HEK293 (cell line): ENCODE results near the gene PRPF6.
A peak's percentile ranks its signal among the peaks of the same experiment; 100 is the strongest.

ENCODE experiments used
- CTCF ChIA-PET: fragments of 350-600 bp; formaldehyde crosslinking; extraction: SDS; loops from one replicate; lab custom pipeline; 2021; ENCODE audit warnings: antibody characterized with exemption; lab: Yijun Ruan, JAX
- POLR2A ChIA-PET: fragments of 300-600 bp; formaldehyde crosslinking; extraction: SDS; loops from one replicate; lab custom pipeline; 2020; ENCODE audit warnings: antibody characterized with exemption, inconsistent platforms; lab: Yijun Ruan, JAX
- H3K27ac ChIP-seq: fragments of 200-500 bp; sonication (Bioruptor generic); 2 replicates; pipeline ENCODE4 v1.5.1; 2014; ENCODE audit warnings: low read depth, low read length, control low read depth, inconsistent platforms; ENCODE audit errors: extremely low read depth
- H3K36me3 ChIP-seq, 2 experiments: fragments of 200-500 bp in 1 of 2; sonication (Bioruptor generic) in 1 of 2; 1 replicate in 1 of 2; 2 replicates in 1 of 2; pipeline ENCODE4 v1.5.1; 2014 to 2017; ENCODE audit warnings: inconsistent platforms in 2 of 2, low read length in 2 of 2; ENCODE audit not compliant: control insufficient read depth in 2 of 2, insufficient read depth in 1 of 2
- H3K4me1 ChIP-seq: fragments of 200-500 bp; sonication (Bioruptor generic); 2 replicates; pipeline ENCODE4 v1.5.1; 2014; ENCODE audit warnings: mild to moderate bottlenecking, low read length, inconsistent platforms; ENCODE audit not compliant: control insufficient read depth, insufficient read depth
- H3K4me3 ChIP-seq: 2 replicates; pipeline ENCODE4 v1.5.1; 2011; ENCODE audit warnings: low read depth, mild to moderate bottlenecking, control low read depth, low read length, moderate library complexity
- H3K9me3 ChIP-seq: fragments of 200-500 bp; sonication (Bioruptor generic); 2 replicates; pipeline ENCODE4 v1.5.1; 2014; ENCODE audit warnings: low read depth, low read length, inconsistent platforms; ENCODE audit not compliant: control insufficient read depth, insufficient read depth
- HOXD13 ChIP-seq: sonication (generic); formaldehyde crosslinking; IDR thresholded peaks from 2 replicates; pipeline ENCODE4 v1.8.0; 2022; ENCODE audit warnings: missing genetic modification reagents, borderline replicate concordance
- KLF16 ChIP-seq: fragments of 450-650 bp; formaldehyde crosslinking; IDR thresholded peaks from 2 replicates; pipeline ENCODE4 v1.5.1; 2017; ENCODE audit warnings: missing biosample characterization, missing genetic modification characterization
- KLF8 ChIP-seq: fragments of 450-650 bp; formaldehyde crosslinking; IDR thresholded peaks from 2 replicates; pipeline ENCODE4 v1.5.1; 2016; ENCODE audit warnings: missing biosample characterization, missing genetic modification characterization
- TCF7L2 ChIP-seq: IDR thresholded peaks from 2 replicates; pipeline ENCODE4 v1.6.1; 2011; ENCODE audit warnings: low read depth, mild to moderate bottlenecking, inconsistent platforms, low read length, moderate library complexity, borderline replicate concordance
- ZBTB20 ChIP-seq: fragments of 450-650 bp; formaldehyde crosslinking; IDR thresholded peaks from 2 replicates; pipeline ENCODE4 v1.5.1; 2016; ENCODE audit warnings: missing biosample characterization, missing genetic modification characterization
- ZBTB7A ChIP-seq: fragments of 450-650 bp; formaldehyde crosslinking; IDR thresholded peaks from 2 replicates; pipeline ENCODE4 v1.5.1; 2016; ENCODE audit warnings: low read depth, missing biosample characterization, missing genetic modification characterization
- ZNF112 ChIP-seq: fragments of 450-650 bp; formaldehyde crosslinking; IDR thresholded peaks from 2 replicates; pipeline ENCODE4 v1.5.0; 2017; ENCODE audit warnings: missing biosample characterization, missing genetic modification characterization
- ZNF121 ChIP-seq: fragments of 450-650 bp; formaldehyde crosslinking; IDR thresholded peaks from 2 replicates; pipeline ENCODE4 v1.5.1; 2016; ENCODE audit warnings: missing biosample characterization, missing genetic modification characterization
- ZNF175 ChIP-seq: fragments of 450-650 bp; formaldehyde crosslinking; IDR thresholded peaks from 2 replicates; pipeline ENCODE4 v1.5.1; 2016; ENCODE audit warnings: missing biosample characterization, missing genetic modification characterization
- ZNF24 ChIP-seq: fragments of 450-650 bp; formaldehyde crosslinking; IDR thresholded peaks from 2 replicates; pipeline ENCODE4 v1.5.1; 2016; ENCODE audit warnings: missing biosample characterization, missing genetic modification characterization
- ZNF335 ChIP-seq: fragments of 450-650 bp; formaldehyde crosslinking; conservative IDR thresholded peaks from 2 replicates; pipeline ENCODE4 v1.5.1; 2016; ENCODE audit warnings: missing biosample characterization, missing genetic modification characterization
- ZNF37A ChIP-seq: fragments of 450-650 bp; IDR thresholded peaks from 2 replicates; pipeline ENCODE4 v1.5.1; 2018; ENCODE audit warnings: missing biosample characterization, missing genetic modification characterization
- ZNF398 ChIP-seq: fragments of 450-650 bp; formaldehyde crosslinking; IDR thresholded peaks from 2 replicates; pipeline ENCODE4 v1.5.1; 2017; ENCODE audit warnings: missing biosample characterization, missing genetic modification characterization
- ZNF510 ChIP-seq: fragments of 450-650 bp; formaldehyde crosslinking; IDR thresholded peaks from 2 replicates; pipeline ENCODE4 v1.5.1; 2018; ENCODE audit warnings: mild to moderate bottlenecking, missing genetic modification characterization, missing biosample characterization; ENCODE audit not compliant: insufficient replicate concordance
- ZNF521 ChIP-seq: fragments of 450-650 bp; formaldehyde crosslinking; IDR thresholded peaks from 2 replicates; pipeline ENCODE4 v1.5.1; 2017; ENCODE audit warnings: missing biosample characterization, mild to moderate bottlenecking, missing genetic modification characterization
- ZNF555 ChIP-seq: fragments of 450-650 bp; formaldehyde crosslinking; conservative IDR thresholded peaks from 2 replicates; pipeline ENCODE4 v1.5.1; 2017; ENCODE audit warnings: missing biosample characterization, mild to moderate bottlenecking, missing genetic modification characterization, inconsistent platforms
- ZNF560 ChIP-seq: fragments of 450-650 bp; formaldehyde crosslinking; IDR thresholded peaks from 2 replicates; pipeline ENCODE4 v1.5.1; 2017; ENCODE audit warnings: missing biosample characterization, missing genetic modification characterization, borderline replicate concordance
- ZNF561 ChIP-seq: fragments of 450-650 bp; IDR thresholded peaks from 2 replicates; pipeline ENCODE4 v1.5.1; 2018; ENCODE audit warnings: missing biosample characterization, missing genetic modification characterization, borderline replicate concordance
- ZNF658 ChIP-seq: fragments of 450-650 bp; formaldehyde crosslinking; IDR thresholded peaks from 2 replicates; pipeline ENCODE4; 2016; ENCODE audit warnings: missing biosample characterization, missing genetic modification characterization
- ZNF707 ChIP-seq: fragments of 450-650 bp; formaldehyde crosslinking; IDR thresholded peaks from 2 replicates; pipeline ENCODE4 v1.5.1; 2016; ENCODE audit warnings: missing biosample characterization, missing genetic modification characterization
- ZSCAN16 ChIP-seq: fragments of 450-650 bp; formaldehyde crosslinking; IDR thresholded peaks from 2 replicates; pipeline ENCODE4 v1.5.1; 2016; ENCODE audit warnings: missing biosample characterization, missing genetic modification characterization
- ZSCAN23 ChIP-seq: fragments of 450-650 bp; formaldehyde crosslinking; IDR thresholded peaks from 2 replicates; pipeline ENCODE4 v1.5.1; 2016; ENCODE audit warnings: missing biosample characterization, missing genetic modification characterization
- TF ChIP-seq, protein P1 (sequence below): fragments of 450-650 bp; formaldehyde crosslinking; IDR thresholded peaks from 2 replicates; pipeline ENCODE4 v1.5.1; 2016; ENCODE audit warnings: missing biosample characterization, missing genetic modification characterization, low read depth
- TF ChIP-seq, protein P2 (sequence below): fragments of 450-650 bp; formaldehyde crosslinking; optimal IDR thresholded peaks from 2 replicates; pipeline ENCODE3; 2016; ENCODE audit warnings: missing biosample characterization, mild to moderate bottlenecking, missing genetic modification characterization

The PRPF6 gene

GRCh38 chr20:63978319-63979228 is 2.4 kb upstream of the PRPF6 start (continued):
- no peak for TF ChIP-seq ZNF707 (tag by site-specific recombination)
- TF ChIP-seq ZNF112 = no peak
- no peak for TF ChIP-seq ZNF175 (tag by site-specific recombination)
- no peak for TF ChIP-seq ZNF658 (tag by site-specific recombination)
- no peak for TF ChIP-seq ZSCAN23 (tag by site-specific recombination)
- TF ChIP-seq ZNF521 (tag by site-specific recombination) = no peak
- no peak for TF ChIP-seq ZNF510 (tag by site-specific recombination)
- no peak for TF ChIP-seq HOXD13 (CRISPR knock-in tag)
- TF ChIP-seq, protein P1, sequence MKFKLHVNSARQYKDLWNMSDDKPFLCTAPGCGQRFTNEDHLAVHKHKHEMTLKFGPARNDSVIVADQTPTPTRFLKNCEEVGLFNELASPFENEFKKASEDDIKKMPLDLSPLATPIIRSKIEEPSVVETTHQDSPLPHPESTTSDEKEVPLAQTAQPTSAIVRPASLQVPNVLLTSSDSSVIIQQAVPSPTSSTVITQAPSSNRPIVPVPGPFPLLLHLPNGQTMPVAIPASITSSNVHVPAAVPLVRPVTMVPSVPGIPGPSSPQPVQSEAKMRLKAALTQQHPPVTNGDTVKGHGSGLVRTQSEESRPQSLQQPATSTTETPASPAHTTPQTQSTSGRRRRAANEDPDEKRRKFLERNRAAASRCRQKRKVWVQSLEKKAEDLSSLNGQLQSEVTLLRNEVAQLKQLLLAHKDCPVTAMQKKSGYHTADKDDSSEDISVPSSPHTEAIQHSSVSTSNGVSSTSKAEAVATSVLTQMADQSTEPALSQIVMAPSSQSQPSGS (tag by site-specific recombination) = no peak
- TF ChIP-seq TCF7L2 = no peak
- TF ChIP-seq ZNF37A (tag by site-specific recombination) = no peak

DNA sequence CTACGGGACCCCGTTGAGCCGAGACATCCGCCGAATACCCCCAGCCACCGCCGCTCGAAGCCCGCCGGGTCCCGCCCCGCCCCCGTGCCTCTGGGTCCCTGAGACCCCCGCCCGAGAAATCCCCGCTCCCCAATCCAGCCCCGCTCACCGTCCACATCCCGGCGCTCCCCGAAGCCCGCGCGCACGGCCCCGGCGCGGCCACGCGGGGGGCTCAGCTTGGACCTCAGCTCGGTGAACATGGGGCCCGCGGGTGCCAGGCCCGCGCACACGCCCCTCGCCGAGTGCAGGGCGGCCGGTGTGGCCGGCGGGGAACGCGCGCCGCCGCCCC is 1.7 kb upstream of the PRPF6 start:
- peak overlapping the region; percentile 78; the same call in 1 of the 2 replicates for H3K27ac ChIP-seq
- peak overlapping the region; percentile 51 for H3K4me3 ChIP-seq
- POLR2A ChIA-PET = interaction anchor here (1.0 to 1.2 kb wide), 2 partner anchors 22 to 84 kb away, joined by 3 read pairs; partner anchors contain the start of gene TCEA2
- TF ChIP-seq ZNF121 (no peak), ZNF335 (tag by site-specific recombination) (peak; percentile 32; the same call in 1 of the 2 replicates), ZNF560 (tag by site-specific recombination) (no peak), ZBTB7A (tag by site-specific recombination) (no peak), ZNF555 (no peak), ZSCAN16 (tag by site-specific recombination) (no peak)
- TF ChIP-seq, protein P2, sequence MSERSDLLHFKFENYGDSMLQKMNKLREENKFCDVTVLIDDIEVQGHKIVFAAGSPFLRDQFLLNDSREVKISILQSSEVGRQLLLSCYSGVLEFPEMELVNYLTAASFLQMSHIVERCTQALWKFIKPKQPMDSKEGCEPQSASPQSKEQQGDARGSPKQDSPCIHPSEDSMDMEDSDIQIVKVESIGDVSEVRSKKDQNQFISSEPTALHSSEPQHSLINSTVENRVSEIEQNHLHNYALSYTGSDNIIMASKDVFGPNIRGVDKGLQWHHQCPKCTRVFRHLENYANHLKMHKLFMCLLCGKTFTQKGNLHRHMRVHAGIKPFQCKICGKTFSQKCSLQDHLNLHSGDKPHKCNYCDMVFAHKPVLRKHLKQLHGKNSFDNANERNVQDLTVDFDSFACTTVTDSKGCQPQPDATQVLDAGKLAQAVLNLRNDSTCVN (tag by site-specific recombination) = peak; percentile 62
- TF ChIP-seq, all 188 proteins: peak for 2
- CTCF ChIA-PET = interaction anchor here (0.6 to 3.8 kb wide), 7 partner anchors 60 to 442 kb away, joined by 3 to 18 read pairs (median 4); partner anchors contain the start of gene PTK6
- H3K4me1 ChIP-seq = peaks cover 13% of the 10 kb centered on the region
- no peaks in the 10 kb centered on the region for H3K9me3 ChIP-seq
- H3K36me3 ChIP-seq = peaks cover 0 to 17% of the 10 kb centered on the region in 2 experiments; a peak in 2 of 3 replicates

- Histone ChIP-seq H3K4me3 (peak within 1 kb of the TSS; percentile 51), H3K9me3 (no peaks in the 10 kb centered on the region), H3K4me1 (peaks cover 13% of the 10 kb centered on the region), H3K27ac (peak within 1 kb of the TSS; percentile 78), H3K36me3 (peaks cover 1 to 22% of the 10 kb centered on the region in 2 experiments; a peak in 2 of 3 replicates)
- POLR2A ChIA-PET = interaction anchor here (0.9 to 2.0 kb wide), 8 partner anchors 22 to 272 kb away, joined by 3 to 21 read pairs (median 4); partner anchors contain the start of genes ARFRP1, TCEA2, TPD52L2 and UCKL1
- CTCF ChIA-PET = interaction anchor here (0.6 to 3.8 kb wide), 21 partner anchors 19 to 1831 kb away, joined by 3 to 18 read pairs (median 4); partner anchors contain the start of genes PTK6 and TPD52L2
- peak; percentile 61; the same call in 1 of the 2 replicates for TF ChIP-seq KLF16 (tag by site-specific recombination)
- TF ChIP-seq ZNF24 (tag by site-specific recombination) = peak; percentile 42; the same call in 1 of the 2 replicates
- TF ChIP-seq ZNF398 = peak; percentile 76
- peak; percentile 89 for TF ChIP-seq ZBTB20
- TF ChIP-seq ZNF561 (tag by site-specific recombination) = peak; percentile 31; the same call in 1 of the 2 replicates
- TF ChIP-seq KLF8 (tag by site-specific recombination) = peak; percentile 70; the same call in 1 of the 2 replicates
Observed at GRCh38 chr20:63979557-63980316, 1.2 kb upstream of the PRPF6 start, which contains the start of gene SAMD10. SAMD10 (minus strand) TSS chr20:63979642; CDS start chr20:63979467, 175 bp downstream.
